ENCODE results near the gene F5.
"Not testable (repeated sequence)": the region's sequence is repeated elsewhere in the genome, so short reads cannot be mapped to it uniquely, and the experiment has no call there.

F5 gene

DNA sequence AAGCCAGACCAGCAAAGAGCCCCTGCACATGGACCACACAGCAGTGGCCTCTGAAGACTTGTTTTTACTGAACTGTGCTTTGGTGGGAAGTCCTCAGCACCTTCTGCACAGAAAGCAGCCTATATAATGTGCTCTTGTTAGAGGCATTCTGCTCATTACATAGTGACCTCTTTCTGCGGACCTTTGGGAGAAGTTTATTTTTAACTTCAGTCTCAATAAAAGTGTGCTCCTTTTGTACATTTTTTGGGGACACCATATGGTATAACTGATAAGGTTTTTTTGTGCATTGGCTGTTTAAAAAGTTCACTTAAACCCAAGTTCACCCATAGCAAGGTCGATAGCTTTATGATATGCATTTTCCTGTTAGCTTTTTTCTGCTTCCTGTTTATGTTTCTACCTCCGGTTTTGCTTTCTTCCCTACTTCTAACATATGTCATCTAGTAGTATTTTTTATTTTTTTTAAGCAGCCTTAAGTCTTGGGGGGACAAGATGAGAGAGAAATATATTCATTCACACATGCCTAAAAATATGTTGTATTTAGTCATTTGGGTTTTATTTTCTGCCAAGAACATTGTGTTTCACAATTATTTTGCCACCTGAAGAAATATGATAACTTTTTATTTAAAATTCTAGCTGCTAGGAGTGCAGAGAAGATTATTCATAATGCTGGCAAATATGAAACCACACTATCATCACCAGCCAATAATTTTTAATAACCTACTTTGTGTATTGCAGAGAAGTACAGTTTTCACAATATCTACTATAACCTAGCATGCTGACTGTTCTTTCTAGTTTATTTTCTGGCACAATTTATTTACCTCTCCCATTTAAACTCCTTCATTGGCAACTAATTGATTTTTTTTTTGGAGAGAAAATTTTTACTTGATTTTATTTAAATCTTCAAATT lies 77.6 kb downstream of the F5 start:
- no peak for DNase-seq (ENCODE audit: low spot score)

GRCh38 chr1:169507413-169507812 lies 78.9 kb downstream of the F5 start:
- DNase-seq (ENCODE audit: low spot score) = no peak

DNA sequence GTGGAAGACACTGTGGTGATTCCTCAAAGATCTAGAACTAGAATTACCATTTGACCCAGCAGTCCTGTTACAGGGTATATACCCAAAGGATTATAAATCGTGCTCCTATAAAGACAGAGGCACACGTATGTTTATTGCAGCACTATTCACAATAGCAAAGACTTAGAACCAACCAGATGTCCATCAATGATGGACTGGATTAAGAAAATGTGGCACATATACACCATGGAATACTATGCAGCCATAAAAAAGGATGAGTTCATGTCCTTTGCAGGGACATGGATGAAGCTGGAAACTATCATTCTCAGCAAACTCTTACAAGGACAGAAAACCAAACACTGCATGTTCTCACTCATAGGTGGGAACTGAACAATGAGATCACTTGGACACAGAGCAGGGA lies 82.7 kb downstream of the F5 start:
- DNase-seq (ENCODE audit: low spot score) = not testable (repeated sequence)

GRCh38 chr1:169499807-169500206 lies 86.5 kb downstream of the F5 start:
- DNase-seq (ENCODE audit: low spot score) = no peak

DNA sequence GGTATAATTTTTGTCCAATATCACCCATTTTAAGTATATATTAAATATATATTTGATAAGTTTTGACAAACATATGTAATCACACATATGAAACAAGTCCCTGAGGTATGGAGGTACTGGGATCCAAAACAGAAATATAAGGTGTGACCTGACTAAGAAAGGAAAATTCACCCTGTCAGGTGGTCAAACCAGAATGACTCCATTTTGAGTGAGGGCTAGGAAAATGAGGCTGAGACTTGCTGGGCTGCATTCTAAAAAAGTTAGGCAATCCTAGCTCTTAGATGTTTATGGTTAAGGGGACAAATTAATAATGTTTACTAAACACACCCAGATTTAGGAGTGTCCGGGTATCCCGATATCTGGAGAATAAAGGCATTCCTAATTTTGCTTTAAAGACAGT lies 89.0 kb downstream of the F5 start:
- no peak for DNase-seq (ENCODE audit: low spot score)

GRCh38 chr1:169495916-169496315 lies 90.4 kb downstream of the F5 start:
- no peak for DNase-seq (ENCODE audit: low spot score)

GRCh38 chr1:169495046-169495775 lies 91.1 kb downstream of the F5 start:
- DNase-seq (ENCODE audit: low spot score) = no peak

- DNase-seq (ENCODE audit: low spot score) = no peak
Measured at GRCh38 chr1:169494343-169494742, 91.9 kb downstream of the F5 start.

GRCh38 chr1:169493251-169493650 lies 93.0 kb downstream of the F5 start:
- DNase-seq (ENCODE audit: low spot score) = no peak

GRCh38 chr1:169491845-169492281 lies 94.4 kb downstream of the F5 start:
- DNase-seq (ENCODE audit: low spot score) = no peak

- no peak for DNase-seq (ENCODE audit: low spot score)
Measured at GRCh38 chr1:169488157-169488556, 98.1 kb downstream of the F5 start.

- no peak for DNase-seq (ENCODE audit: low spot score)
Measured at GRCh38 chr1:169487561-169487960, 98.7 kb downstream of the F5 start.

DNA sequence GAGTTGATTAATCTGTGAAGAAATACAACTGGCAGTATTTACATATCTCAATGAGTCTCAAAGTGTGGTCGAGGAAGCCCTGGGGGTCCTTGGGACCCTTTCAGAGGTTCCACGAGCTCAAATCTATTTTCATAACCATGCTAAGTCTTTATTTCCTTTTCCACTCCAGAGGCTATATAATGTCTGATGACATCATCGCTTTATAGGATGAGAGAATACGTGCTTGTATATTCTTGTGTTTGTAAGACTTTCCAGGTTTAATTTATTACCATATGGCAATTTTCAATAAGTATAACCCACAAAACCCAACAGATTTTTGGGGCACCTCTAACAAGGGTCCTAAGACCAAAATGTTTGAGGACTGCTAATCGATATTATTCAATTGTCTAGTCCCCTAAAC lies 99.1 kb downstream of the F5 start:
- DNase-seq (ENCODE audit: low spot score) = no peak

- no peak for DNase-seq (ENCODE audit: low spot score)
Measured at GRCh38 chr1:169486281-169487051, 99.8 kb downstream of the F5 start.

GRCh38 chr1:169485431-169486280 lies 100.6 kb downstream of the F5 start, which contains the start of gene SLC19A2:
Gene SLC19A2, minus strand, starts transcription at chr1:169485944. Its CDS starts 178 bp downstream, at chr1:169485766.
- DNase-seq (ENCODE audit: low spot score) = peak; percentile 94

DNA sequence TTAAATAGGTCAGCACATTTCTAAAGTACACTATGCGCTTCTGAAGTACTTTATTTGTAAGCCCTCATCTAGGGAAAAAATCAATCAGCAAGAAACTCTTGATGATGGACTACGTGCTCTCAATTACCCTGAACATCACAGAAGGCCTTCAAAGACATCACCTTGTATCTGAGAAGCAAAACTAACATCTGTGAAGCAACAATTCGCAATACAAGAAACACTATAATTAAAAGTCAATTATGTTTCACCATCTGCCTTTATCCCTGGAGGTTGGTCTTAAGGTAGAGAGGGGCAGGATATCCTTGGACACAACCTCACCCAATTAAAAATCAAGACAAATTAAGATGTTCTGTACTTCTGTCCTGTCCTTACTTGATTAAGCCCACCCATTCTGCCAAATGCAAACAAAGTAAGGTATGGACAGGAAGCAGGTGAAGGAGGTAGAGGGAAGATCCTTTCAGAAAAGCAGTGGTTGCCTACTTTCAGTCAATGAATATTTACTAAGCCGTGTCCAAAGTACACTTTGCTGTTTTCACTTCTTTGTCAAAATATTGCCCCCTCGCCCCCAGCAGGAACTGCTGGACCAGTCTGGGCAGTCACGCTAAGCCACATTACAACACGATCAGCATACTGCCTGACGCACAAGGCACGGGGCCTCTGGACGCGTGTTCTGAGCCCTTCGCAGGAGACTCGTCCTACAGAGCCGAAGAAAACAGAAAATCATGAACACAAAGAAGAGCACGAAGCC lies 101.4 kb downstream of the F5 start:
- DNase-seq (ENCODE audit: low spot score) = peak; percentile 4

DNA sequence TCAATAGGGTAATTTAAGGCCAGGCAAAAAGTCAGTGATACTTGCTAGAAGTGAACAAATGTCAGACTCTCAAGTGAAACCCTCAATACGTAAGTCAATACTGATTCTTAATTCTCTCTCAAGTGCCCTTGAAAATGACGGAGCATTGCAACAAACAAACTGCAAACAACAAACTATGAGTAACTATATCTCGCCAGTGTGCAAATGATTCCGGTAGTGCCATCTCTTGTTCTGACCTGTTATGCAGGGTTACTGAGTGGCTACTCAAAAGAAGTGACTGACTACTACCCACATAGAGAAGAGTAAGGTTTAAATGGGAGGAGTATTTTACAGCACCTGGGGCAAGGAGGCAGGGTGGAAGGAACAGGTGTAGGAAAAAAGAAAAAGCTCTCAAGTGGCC lies 102.2 kb downstream of the F5 start:
- DNase-seq (ENCODE audit: low spot score) = no peak

- no peak for DNase-seq (ENCODE audit: low spot score)
Measured at GRCh38 chr1:169483500-169483966, 102.7 kb downstream of the F5 start.

DNA sequence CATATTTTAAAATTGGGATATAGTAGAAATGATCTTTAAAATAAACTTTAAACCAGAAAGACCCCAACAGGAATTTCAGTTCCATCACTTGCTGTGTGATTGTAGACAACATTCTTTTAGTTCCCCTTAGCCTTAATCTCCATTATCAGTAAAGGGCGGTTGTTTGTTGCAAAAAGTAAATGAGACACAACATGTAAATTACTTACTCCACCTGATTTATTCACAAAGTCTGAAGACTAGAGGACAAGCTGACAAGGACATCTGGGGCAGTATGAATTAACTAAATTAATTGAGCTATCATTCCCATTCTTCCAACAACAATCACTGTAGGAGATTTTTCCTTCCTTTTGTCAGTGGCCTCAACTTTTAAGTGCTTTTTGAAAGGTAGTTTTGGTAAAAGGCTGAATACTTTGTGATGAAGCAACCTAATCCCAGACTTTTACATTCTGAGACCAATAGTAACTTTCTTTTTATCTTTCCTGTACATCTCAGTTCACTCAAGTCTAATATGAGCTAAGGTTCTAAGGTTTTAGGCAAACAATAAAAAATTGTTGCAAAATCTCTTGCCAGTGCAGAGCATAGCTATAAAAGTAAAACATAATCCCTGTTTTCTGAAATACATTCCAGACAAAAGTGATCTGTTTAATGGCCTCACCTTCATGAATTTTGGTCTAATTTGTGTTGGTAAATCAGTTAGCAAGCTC lies 106.8 kb downstream of the F5 start:
- no peak for DNase-seq (ENCODE audit: low spot score)
